Activated T-cell treated with anti-CD3 and anti-CD28 coated beads, Interleukin-2, amount 50 U/mL, for 1 hour (primary cell): ENCODE results near the gene MKRN3.
A peak's percentile ranks its signal among the peaks of the same experiment; 100 is the strongest.

ENCODE experiments used
- DNase-seq: peaks from one replicate; pipeline ENCODE4 v3.0.0-alpha.2; 2020

The MKRN3 gene

GRCh38 chr15:23565395-23566070, at the start of gene MKRN3:
TSS of gene MKRN3 (plus strand) at chr15:23565674. CDS start at chr15:23565783, 109 bp downstream.
- peak; percentile 31 for DNase-seq

DNA sequence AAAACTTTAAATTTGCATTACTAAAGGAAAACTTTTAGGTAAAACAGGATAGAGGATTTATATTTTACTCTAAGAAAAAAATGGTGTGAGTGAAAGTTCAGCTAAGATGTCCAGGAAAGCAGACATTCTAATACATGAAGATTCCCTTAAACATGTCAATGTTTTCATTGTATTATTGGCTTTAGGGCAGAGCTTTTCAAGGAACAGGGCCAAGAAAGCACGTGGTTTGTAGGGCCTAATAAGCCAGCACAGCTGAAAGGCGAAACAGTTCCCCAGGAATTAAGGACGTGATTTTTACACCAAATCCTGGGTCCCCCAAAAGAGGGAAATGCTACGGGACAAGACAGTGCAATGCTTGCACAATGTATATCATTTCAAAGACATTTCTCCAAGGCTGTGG, 48.6 kb upstream of the MKRN3 start:
- no peak for DNase-seq

GRCh38 chr15:23518104-23518503, 47.4 kb upstream of the MKRN3 start:
- no peak for DNase-seq

DNA sequence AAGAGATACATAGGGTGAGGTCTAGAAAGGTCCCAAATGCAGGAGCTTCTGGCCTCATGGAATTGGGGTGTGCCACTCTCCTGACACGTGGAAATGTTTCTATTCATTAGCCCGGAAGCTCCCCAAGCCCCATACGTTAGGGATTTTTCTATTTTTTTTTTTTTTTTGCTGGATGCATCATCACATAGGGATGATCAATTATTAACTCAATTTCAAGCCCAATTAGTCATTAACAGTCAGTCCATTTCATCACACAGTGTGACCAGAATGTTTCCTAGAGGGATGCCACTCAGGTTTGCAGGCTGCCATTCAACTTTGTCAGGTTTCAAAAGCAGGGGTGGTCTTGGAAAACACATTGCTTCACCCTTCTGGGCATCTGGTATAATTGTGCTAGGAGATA, 40.7 kb upstream of the MKRN3 start:
- DNase-seq: no peak

DNA sequence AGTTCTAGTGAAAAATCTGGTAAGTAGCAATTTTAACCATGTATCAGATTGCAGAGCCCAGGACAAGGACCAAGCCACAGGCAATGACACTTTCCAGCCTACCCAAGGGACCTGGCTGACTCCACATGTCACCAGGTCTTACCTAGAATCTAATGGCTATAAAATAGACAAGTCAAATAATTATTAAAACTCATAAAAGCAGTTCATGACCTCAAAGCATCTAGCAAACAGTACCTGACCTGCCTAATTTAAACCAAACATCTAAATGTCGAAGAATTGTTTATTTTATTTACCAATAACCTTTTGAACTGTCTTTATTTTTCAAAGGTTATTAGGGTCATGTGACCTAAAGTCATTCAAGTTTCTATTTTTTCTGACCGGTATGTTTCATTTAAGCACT, 35.6 kb upstream of the MKRN3 start:
- no peak for DNase-seq

GRCh38 chr15:23532024-23532423, 33.5 kb upstream of the MKRN3 start:
- DNase-seq: no peak

GRCh38 chr15:23536659-23537058, 28.8 kb upstream of the MKRN3 start:
- DNase-seq: no peak

DNA sequence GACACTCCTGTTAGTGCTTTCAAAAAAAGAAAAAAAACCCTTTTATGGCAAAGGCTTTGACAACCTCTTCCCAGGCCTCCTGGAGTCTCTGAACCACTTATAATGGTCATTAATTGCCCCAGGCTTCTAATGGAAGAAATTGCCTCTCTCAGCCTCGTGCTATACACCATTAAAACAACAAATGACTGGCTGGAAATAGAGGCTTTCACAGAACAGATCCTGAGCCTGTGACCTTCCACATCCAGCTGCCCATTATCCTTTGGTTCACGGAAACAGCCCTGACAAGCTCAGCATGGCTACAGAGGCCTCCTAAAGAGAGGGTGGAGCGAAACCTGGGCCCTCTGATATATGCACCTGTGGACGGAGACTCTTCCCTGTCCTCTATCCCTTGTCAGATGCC, 26.8 kb upstream of the MKRN3 start:
- DNase-seq: no peak

GRCh38 chr15:23539892-23540291, 25.6 kb upstream of the MKRN3 start:
- DNase-seq: no peak

DNA sequence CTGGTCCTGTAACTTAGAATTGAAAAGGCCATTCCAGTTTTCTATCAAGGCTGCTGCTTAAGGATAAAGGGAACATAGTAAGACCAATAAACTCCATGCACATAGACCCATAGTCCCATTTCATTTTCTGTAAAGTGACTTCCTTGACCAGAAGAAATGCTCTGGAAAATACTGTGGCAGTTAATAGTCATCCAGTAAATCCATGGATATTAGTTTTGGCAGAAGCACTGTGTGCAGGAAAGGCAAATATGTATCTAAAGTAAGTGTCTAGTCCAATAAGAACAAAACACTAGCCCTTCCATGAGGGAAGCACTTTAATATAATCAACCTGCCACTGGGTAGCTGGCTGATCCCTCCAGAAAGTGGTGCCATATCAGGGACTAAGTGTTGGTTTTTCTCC, 19.3 kb upstream of the MKRN3 start:
- no peak for DNase-seq

DNA sequence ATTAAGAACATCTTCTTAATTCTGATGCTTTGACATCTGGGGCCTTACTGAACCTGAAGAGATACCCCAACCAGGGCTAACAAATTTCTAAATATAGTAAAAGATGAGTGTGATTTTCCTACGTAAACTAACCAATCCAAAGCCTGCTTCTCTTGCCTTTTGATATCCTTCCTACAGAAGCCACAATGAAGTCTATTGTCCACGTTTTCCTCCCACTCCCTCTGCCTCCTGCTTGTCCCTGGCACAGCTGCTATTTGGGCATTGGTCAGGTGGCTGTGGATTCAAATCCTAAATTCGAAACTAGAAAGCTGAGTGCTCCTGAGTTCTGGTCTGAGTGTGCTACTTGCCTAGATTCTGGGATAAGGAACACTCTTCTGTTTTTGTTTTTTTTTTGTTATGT, 17.4 kb upstream of the MKRN3 start:
- DNase-seq: no peak

DNA sequence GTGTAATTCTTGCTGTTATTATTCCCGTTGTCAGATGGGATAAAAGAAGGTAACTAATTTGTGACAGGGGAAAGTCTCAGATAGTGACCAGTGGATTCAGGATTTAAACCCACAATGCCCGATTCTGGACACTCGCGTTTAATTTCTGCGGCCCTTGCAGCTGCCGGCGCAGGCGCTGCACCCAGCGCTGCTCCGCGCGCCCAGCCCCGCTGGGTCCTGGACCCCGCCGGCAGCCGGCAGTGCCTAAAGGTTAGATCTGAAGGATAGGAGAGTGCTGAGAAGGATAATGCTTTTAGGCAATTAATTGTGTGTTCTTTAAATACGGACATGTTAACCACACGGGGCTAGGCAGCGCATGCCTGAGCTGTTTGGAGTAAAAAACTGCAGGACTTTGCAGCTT, 3.6 kb upstream of the MKRN3 start:
- DNase-seq: no peak

- no peak for DNase-seq
Measured at GRCh38 chr15:23564821-23565394, 566 bp upstream of the MKRN3 start.

DNA sequence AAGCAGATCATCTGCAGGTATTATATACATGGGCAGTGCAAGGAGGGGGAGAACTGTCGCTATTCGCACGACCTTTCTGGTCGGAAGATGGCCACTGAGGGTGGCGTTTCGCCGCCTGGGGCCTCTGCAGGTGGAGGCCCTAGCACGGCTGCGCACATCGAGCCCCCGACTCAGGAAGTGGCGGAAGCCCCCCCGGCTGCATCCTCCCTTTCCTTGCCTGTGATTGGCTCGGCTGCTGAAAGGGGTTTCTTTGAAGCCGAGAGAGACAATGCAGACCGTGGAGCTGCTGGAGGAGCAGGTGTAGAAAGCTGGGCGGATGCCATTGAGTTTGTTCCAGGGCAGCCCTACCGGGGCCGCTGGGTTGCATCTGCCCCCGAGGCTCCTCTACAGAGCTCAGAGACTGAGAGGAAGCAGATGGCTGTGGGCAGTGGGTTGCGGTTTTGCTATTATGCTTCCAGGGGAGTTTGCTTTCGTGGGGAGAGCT, 639 bp downstream of the MKRN3 start:
- peak; percentile 41 for DNase-seq

DNA sequence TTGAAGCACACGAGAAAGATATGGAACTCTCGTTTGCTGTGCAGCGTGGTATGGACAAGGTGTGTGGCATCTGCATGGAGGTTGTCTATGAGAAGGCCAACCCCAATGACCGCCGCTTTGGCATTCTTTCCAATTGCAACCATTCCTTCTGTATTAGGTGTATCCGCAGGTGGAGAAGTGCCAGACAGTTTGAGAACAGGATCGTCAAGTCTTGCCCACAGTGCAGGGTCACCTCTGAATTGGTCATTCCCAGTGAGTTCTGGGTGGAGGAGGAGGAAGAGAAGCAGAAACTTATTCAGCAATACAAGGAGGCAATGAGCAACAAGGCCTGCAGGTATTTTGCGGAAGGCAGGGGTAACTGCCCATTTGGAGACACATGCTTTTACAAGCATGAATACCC, 1.2 kb downstream of the MKRN3 start:
- no peak for DNase-seq

- DNase-seq: no peak
Measured at GRCh38 chr15:23567921-23568320, 2.4 kb downstream of the MKRN3 start.

GRCh38 chr15:23569151-23569925, 3.9 kb downstream of the MKRN3 start:
- DNase-seq: no peak

GRCh38 chr15:23570486-23570885, 5.0 kb downstream of the MKRN3 start:
- DNase-seq: no peak

- no peak for DNase-seq
Measured at GRCh38 chr15:23572844-23573243, 7.4 kb downstream of the MKRN3 start.

DNA sequence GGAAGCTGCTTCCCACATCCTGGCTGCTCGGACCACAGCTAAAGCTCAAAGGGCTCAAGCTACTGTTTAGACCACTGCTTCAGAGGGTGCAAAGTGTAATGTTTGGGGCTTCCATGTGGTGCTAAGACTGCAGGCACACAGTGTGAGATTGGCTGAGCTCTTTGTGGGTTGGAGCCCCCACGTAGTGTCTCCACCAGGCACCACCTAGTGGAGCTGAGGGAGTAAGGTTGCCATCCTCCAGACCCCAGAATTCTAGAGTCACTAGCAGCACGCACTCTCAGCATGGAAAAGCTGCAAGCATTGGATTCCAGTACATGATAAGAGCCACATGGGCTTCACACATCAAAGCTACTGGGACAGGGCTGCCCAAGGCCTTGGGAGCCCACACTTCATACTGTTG, 9.3 kb downstream of the MKRN3 start:
- DNase-seq: no peak

DNA sequence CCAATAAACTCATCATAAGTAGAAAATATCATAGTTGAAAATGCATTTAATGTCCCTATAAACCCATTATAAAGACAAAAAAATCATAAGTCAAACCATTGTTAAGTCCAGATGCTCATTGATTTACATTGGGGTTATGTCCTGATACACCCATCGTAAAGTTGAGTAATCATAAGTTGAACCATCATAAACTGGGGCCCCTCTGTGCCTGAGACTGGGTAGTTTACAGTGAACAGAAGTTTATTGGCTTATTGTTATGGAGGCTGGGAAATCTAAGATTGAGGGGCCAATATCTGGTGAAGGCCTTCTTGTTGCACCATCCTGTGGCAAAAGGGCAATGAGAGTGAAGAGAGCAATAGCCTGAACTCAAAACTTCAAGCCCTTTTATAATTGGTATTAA, 10.6 kb downstream of the MKRN3 start:
- DNase-seq: no peak

- DNase-seq: no peak
Measured at GRCh38 chr15:23578521-23579150, 13.2 kb downstream of the MKRN3 start.

GRCh38 chr15:23588268-23588667, 22.8 kb downstream of the MKRN3 start:
- DNase-seq: no peak

- DNase-seq: no peak
Measured at GRCh38 chr15:23589012-23589411, 23.5 kb downstream of the MKRN3 start.
